DND-41 (cell line): ENCODE results near the gene TMCO4.

ENCODE experiments used
- EZH2 ChIP-seq: IDR thresholded peaks from 3 replicates; pipeline ENCODE4 v1.6.1; 2012; ENCODE audit warnings: borderline replicate concordance, low read depth, mild to moderate bottlenecking, moderate library complexity, low read length, inconsistent platforms; ENCODE audit not compliant: severe bottlenecking
- TF ChIP-seq, protein P1 (sequence below): IDR thresholded peaks from 2 replicates; pipeline ENCODE4 v1.5.1; 2012; ENCODE audit warnings: borderline replicate concordance, low read length, moderate library complexity, mild to moderate bottlenecking; ENCODE audit not compliant: poor library complexity, severe bottlenecking; ENCODE audit errors: extremely low read depth

GRCh38 chr1:19744335-19744743 is 55.4 kb downstream of the TMCO4 start:
- TF ChIP-seq, protein P1, sequence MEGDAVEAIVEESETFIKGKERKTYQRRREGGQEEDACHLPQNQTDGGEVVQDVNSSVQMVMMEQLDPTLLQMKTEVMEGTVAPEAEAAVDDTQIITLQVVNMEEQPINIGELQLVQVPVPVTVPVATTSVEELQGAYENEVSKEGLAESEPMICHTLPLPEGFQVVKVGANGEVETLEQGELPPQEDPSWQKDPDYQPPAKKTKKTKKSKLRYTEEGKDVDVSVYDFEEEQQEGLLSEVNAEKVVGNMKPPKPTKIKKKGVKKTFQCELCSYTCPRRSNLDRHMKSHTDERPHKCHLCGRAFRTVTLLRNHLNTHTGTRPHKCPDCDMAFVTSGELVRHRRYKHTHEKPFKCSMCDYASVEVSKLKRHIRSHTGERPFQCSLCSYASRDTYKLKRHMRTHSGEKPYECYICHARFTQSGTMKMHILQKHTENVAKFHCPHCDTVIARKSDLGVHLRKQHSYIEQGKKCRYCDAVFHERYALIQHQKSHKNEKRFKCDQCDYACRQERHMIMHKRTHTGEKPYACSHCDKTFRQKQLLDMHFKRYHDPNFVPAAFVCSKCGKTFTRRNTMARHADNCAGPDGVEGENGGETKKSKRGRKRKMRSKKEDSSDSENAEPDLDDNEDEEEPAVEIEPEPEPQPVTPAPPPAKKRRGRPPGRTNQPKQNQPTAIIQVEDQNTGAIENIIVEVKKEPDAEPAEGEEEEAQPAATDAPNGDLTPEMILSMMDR, result no peak
- TF ChIP-seq EZH2, result no peak
